HL-60 (cell line): ENCODE data around the gene SSH2.

Experiments
- CTCF ChIP-seq: IDR thresholded peaks from one replicate; pipeline ENCODE4 v1.5.1; 2011; ENCODE audit warnings: low read length, control low read depth, inconsistent platforms; ENCODE audit not compliant: insufficient read depth
- GABPA ChIP-seq: IDR thresholded peaks from 2 replicates; pipeline ENCODE4 v1.6.1; 2012; ENCODE audit warnings: low read depth
- POLR2AphosphoS5 ChIP-seq: IDR thresholded peaks from 2 replicates; pipeline ENCODE4 v1.6.1; 2012; ENCODE audit warnings: low read depth
- REST ChIP-seq: IDR thresholded peaks from 2 replicates; pipeline ENCODE4 v1.6.1; 2012; ENCODE audit warnings: low read depth; ENCODE audit not compliant: insufficient replicate concordance
- SPI1 ChIP-seq: IDR thresholded peaks from 2 replicates; pipeline ENCODE4 v1.6.1; 2012; ENCODE audit warnings: low read depth, mild to moderate bottlenecking, borderline replicate concordance

- TF ChIP-seq POLR2AphosphoS5 (no peak), CTCF (no peak), REST (no peak), GABPA (no peak), SPI1 (no peak)
Observed at GRCh38 chr17:29595107-29595942, 334.7 kb downstream of the SSH2 start.
